Activated CD4-positive, alpha-beta T cell treated with anti-CD3 and anti-CD28 coated beads, Interleukin-2, amount 10 ng/mL, durations not matched to agents 24 days and 14 days (primary cell): ENCODE data around the gene ZNF740. TPM values are rescaled to one million over a fixed set of nuclear protein-coding genes. Genes with fewer than 3 reads are reported as not detected.
A peak's percentile ranks its signal among the peaks of the same experiment; 100 is the strongest.
"Not testable (repeated sequence)": the region's sequence is repeated elsewhere in the genome, so short reads cannot be mapped to it uniquely, and the experiment has no call there.

ENCODE experiments used
- DNase-seq: peaks from one replicate; pipeline ENCODE4 v3.0.0; 2022
- H3K27ac Mint-ChIP-seq: one replicate; pipeline ENCODE4 v1.8.0; 2022; ENCODE audit warnings: mild to moderate bottlenecking, mixed read lengths
- H3K27me3 Mint-ChIP-seq: one replicate; pipeline ENCODE4 v1.8.0; 2022; ENCODE audit warnings: mixed read lengths
- H3K36me3 Mint-ChIP-seq: one replicate; pipeline ENCODE4 v1.8.0; 2022; ENCODE audit warnings: low read depth, mild to moderate bottlenecking, mixed read lengths
- H3K4me1 Mint-ChIP-seq: one replicate; pipeline ENCODE4 v1.8.0; 2021; ENCODE audit warnings: mixed read lengths
- H3K4me3 Mint-ChIP-seq: one replicate; pipeline ENCODE4 v1.8.0; 2022; ENCODE audit warnings: mild to moderate bottlenecking, moderate library complexity, mixed read lengths
- H3K9me3 Mint-ChIP-seq: one replicate; pipeline ENCODE4 v1.8.0; 2021; ENCODE audit warnings: mixed read lengths
- intact Hi-C: fragments of 100-400 bp; cut with micrococcal nuclease; formaldehyde crosslinking; loops from one replicate; pipeline ENCODE4 v1.15.1; 2023
- total RNA-seq: library from RNA; stranded (reverse); gene quantifications from 2 replicates; pipeline ENCODE4 v1.2.3, GENCODE V29; 2022

The ZNF740 gene
- total RNA-seq, 1 donor from 2014 or later: 50.5 TPM

- H3K27me3 Mint-ChIP-seq: no peaks in the 10 kb centered on the region
- H3K4me1 Mint-ChIP-seq: peaks cover 38% of the 10 kb centered on the region
- H3K36me3 Mint-ChIP-seq: peaks cover 78% of the 10 kb centered on the region
- no peak for DNase-seq
- no peaks in the 10 kb centered on the region for H3K9me3 Mint-ChIP-seq
- peak overlapping the region; percentile 67 for H3K27ac Mint-ChIP-seq
- intact Hi-C loops: no loop called here
- H3K4me3 Mint-ChIP-seq: no peak overlapping the region
These were observed 13.6 kb downstream of the ZNF740 start for GRCh38 chr12:53193985-53194716.

DNA sequence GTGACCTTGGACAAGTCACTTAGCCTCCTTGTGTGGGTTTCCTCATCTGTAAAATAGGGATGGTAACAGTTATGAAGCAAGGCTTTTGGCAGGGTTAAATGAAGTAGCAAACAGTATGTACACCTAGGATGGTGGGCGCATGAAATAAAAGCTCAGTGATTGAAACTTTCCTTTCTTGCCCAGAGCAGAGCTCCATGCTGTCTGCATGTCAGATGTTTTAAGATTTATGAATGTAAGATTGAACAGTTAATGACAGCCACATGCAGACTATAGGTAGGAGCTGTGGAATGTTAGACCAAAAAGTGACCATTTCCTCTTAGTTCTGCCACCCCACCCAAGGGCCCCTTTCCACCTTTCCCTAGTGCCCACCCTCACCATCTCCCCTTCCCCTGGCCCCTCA lies 14.5 kb downstream of the ZNF740 start:
- intact Hi-C loops: no loop called here
- H3K27me3 Mint-ChIP-seq: no peaks in the 10 kb centered on the region
- peaks cover 80% of the 10 kb centered on the region for H3K36me3 Mint-ChIP-seq
- peak overlapping the region; percentile 7 for H3K27ac Mint-ChIP-seq
- H3K4me3 Mint-ChIP-seq: no peak overlapping the region
- peaks cover 42% of the 10 kb centered on the region for H3K4me1 Mint-ChIP-seq
- DNase-seq: no peak
- H3K9me3 Mint-ChIP-seq: no peaks in the 10 kb centered on the region

GRCh38 chr12:53195516-53196420 lies 15.2 kb downstream of the ZNF740 start:
- no peak for DNase-seq
- no peaks in the 10 kb centered on the region for H3K27me3 Mint-ChIP-seq
- H3K4me1 Mint-ChIP-seq: peaks cover 45% of the 10 kb centered on the region
- H3K36me3 Mint-ChIP-seq: peaks cover 80% of the 10 kb centered on the region
- H3K9me3 Mint-ChIP-seq: no peaks in the 10 kb centered on the region
- intact Hi-C loops: no loop called here
- no peak overlapping the region for H3K4me3 Mint-ChIP-seq
- peak overlapping the region; percentile 27 for H3K27ac Mint-ChIP-seq

DNA sequence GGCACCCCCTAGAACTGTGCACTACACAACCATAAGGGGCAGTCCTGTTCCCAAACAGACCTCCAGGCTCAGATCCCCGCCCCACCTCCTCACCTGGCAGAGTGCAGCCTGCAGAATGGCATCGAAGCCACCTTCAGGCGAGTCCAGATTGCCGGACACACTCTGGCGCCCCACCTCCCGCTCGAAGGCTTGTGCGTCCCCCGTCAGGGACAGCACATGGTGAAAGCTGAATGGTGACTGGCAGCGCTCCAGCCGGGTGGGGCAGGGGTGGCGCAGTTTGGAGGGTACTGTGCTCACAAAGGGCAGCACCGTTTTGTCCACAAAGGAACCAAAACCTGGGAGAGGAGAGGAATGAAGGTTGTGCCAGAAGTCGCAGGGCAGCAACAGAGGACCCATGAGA lies 16.0 kb downstream of the ZNF740 start:
- H3K27ac Mint-ChIP-seq: peak overlapping the region; percentile 30
- H3K4me3 Mint-ChIP-seq: no peak overlapping the region
- intact Hi-C loops: no loop called here

GRCh38 chr12:53197011-53197640 lies 16.6 kb downstream of the ZNF740 start:
- no peaks in the 10 kb centered on the region for H3K27me3 Mint-ChIP-seq
- peak overlapping the region; percentile 22 for H3K4me3 Mint-ChIP-seq
- no peak for DNase-seq
- H3K27ac Mint-ChIP-seq: peak overlapping the region; percentile 30
- H3K9me3 Mint-ChIP-seq: no peaks in the 10 kb centered on the region
- H3K4me1 Mint-ChIP-seq: peaks cover 51% of the 10 kb centered on the region
- H3K36me3 Mint-ChIP-seq: peaks cover 74% of the 10 kb centered on the region
- intact Hi-C loops: no loop called here

More for the DNA sequence above, 16.0 kb downstream of the ZNF740 start:
- no peak for DNase-seq
- Mint-ChIP-seq H3K9me3 (no peaks in the 10 kb centered on the region), H3K36me3 (peaks cover 79% of the 10 kb centered on the region), H3K4me1 (peaks cover 50% of the 10 kb centered on the region), H3K27me3 (no peaks in the 10 kb centered on the region)

DNA sequence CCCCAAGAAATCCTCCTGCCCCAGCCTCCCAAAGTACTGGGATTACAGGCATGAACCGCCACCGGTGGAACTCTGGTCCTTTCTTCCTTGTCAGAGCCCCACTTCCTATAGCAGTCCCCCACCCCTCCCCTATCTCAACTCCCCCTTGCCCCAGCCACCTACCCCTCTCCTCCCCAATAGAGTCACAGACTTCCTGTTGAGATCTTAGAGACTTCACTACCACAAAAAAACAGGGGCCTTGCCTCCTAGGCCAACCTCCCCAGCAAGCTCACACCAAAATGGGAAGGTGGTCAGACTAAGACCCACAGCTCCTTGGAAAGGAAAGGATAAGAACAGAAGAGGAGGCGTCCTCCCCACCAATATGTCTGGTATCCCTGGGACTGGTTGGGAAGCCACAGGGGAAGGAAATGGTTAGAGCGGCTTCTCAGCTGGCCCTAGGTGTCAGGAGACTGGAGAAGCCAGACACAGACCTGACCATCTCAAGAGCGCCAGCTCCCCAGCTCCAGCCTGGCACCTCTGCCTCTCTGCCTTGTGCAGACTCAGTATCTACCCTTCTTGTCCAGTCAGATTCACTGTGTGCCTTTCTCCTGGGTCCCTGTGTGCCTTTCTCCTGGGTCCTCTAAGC lies 18.1 kb downstream of the ZNF740 start:
- no peaks in the 10 kb centered on the region for H3K27me3 Mint-ChIP-seq
- H3K9me3 Mint-ChIP-seq: no peaks in the 10 kb centered on the region
- peaks cover 66% of the 10 kb centered on the region for H3K36me3 Mint-ChIP-seq
- peak; percentile 75 for DNase-seq
- intact Hi-C loops: loop anchor here (2.0 kb wide), 3 partner anchors 18 to 40 kb away; partner anchors contain the start of genes CSAD and ZNF740
- peaks cover 50% of the 10 kb centered on the region for H3K4me1 Mint-ChIP-seq
- peak overlapping the region; percentile 77 for H3K4me3 Mint-ChIP-seq
- peak overlapping the region; percentile 92 for H3K27ac Mint-ChIP-seq

DNA sequence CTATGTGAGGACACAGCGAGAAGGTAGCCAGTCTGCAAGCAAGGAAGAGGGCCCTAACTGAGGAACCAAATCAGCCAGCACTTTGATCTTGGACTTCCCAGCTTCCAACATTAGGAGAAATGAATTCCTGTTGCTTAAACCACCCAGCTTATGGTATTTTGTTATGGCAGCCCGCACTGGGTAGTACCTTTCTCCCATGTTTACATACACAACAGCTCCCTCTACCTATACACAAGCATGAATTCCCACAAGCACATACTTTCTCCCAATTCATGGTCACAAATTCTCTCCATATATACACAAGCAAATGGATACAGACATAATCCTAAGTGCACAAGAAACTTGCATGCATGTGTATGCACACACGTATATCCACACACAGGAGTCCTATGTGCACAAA lies 19.2 kb downstream of the ZNF740 start:
- no peaks in the 10 kb centered on the region for H3K9me3 Mint-ChIP-seq
- H3K36me3 Mint-ChIP-seq: peaks cover 62% of the 10 kb centered on the region
- H3K27me3 Mint-ChIP-seq: no peaks in the 10 kb centered on the region
- intact Hi-C loops: loop anchor here (2.0 kb wide), 3 partner anchors 19 to 41 kb away; partner anchors contain the start of genes CSAD and ZNF740
- H3K4me1 Mint-ChIP-seq: peaks cover 55% of the 10 kb centered on the region
- peak overlapping the region; percentile 12 for H3K27ac Mint-ChIP-seq
- no peak for DNase-seq
- peak overlapping the region; percentile 77 for H3K4me3 Mint-ChIP-seq

DNA sequence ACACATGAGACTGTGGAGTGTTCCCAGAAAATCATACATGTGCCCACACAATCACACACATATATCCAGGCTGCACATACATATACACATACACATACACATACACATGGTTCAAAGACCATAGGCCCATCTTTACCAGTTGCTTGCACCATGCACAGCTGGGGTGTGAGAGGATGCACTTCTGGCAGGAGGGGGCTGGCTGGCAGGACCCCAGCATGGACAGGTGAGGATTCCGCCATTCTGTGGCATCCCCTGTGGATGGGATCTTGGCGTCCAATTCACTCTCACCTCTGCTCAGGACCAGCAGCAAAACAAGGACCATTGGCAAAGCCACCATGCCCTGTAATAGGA lies 19.6 kb downstream of the ZNF740 start:
- peaks cover 55% of the 10 kb centered on the region for H3K4me1 Mint-ChIP-seq
- intact Hi-C loops: no loop called here
- H3K27me3 Mint-ChIP-seq: no peaks in the 10 kb centered on the region
- peak overlapping the region; percentile 85 for H3K27ac Mint-ChIP-seq
- peak overlapping the region; percentile 77 for H3K4me3 Mint-ChIP-seq
- H3K36me3 Mint-ChIP-seq: peaks cover 58% of the 10 kb centered on the region
- no peaks in the 10 kb centered on the region for H3K9me3 Mint-ChIP-seq
- DNase-seq: no peak

DNA sequence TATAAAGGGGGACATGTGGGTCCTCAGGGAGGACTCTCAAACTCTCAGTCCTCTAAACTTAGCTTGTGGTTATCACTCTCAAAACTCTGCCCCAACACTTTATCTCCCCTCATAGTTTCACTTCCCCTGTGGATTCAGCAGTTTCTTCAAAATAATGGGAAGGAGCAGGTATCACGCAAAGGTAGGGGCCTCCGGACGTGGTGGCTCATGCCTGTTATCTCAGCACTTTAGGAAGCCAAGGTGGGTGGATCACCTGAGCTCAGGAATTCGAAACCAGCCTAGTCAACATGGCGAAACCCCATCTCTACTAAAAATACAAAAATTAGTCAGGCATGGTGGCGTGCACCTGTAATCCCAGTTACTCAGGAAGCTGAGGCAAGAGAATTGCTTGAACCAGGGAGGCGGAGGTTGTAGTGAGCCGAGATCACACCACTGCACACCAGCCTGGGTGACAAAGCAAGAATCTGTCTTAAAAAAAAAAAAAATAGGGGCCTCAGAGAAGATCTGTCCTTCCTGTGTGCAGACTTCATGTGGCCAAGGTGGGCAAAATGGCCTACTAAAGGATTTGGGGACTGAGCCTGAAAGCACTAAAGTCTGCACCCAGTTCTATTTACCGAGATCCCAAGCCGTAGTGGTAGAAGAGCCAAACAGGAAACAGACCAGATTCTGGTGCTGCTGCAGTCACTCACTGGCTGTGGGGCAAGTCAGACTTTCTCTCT lies 20.1 kb downstream of the ZNF740 start:
- intact Hi-C loops: loop anchor here (1.0 kb wide), 1 partner anchor 9 kb away; no protein-coding TSS in a partner anchor
- no peaks in the 10 kb centered on the region for H3K9me3 Mint-ChIP-seq

GRCh38 chr12:53201177-53201541 lies 20.6 kb downstream of the ZNF740 start:
- no peaks in the 10 kb centered on the region for H3K9me3 Mint-ChIP-seq
- H3K36me3 Mint-ChIP-seq: peaks cover 54% of the 10 kb centered on the region
- intact Hi-C loops: loop anchor here (1.0 kb wide), 1 partner anchor 8 kb away; no protein-coding TSS in a partner anchor
- peak overlapping the region; percentile 77 for H3K4me3 Mint-ChIP-seq
- peak overlapping the region; percentile 85 for H3K27ac Mint-ChIP-seq
- peaks cover 56% of the 10 kb centered on the region for H3K4me1 Mint-ChIP-seq
- no peak for DNase-seq
- H3K27me3 Mint-ChIP-seq: no peaks in the 10 kb centered on the region

More for the DNA sequence above, 20.1 kb downstream of the ZNF740 start:
- Mint-ChIP-seq H3K27me3 (no peaks in the 10 kb centered on the region), H3K4me1 (peaks cover 53% of the 10 kb centered on the region), H3K4me3 (peak overlapping the region; percentile 77), H3K27ac (peak overlapping the region; percentile 85), H3K36me3 (peaks cover 57% of the 10 kb centered on the region)
- peak; percentile 77 for DNase-seq

DNA sequence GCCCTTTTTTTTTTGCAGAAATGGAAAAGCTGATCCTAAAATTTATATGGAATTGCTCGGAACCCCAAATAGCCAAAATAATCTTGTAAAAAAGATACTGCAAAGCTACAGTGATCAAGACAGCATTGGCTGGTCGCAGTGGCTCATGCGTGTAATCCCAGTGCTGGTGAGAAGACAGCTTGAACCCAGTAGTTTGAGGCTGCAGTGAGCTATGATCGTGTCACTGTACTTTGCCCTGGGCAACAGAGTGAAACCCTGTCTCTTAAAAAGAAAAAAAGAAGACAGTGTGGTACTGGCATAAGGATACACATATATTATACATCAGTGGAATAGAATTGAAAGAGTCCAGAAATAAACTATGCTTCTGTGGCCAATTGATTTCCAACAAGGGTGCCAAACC lies 21.1 kb downstream of the ZNF740 start:
- intact Hi-C loops: loop anchor here (1.0 kb wide), 1 partner anchor 8 kb away; no protein-coding TSS in a partner anchor
- Mint-ChIP-seq H3K9me3 (no peaks in the 10 kb centered on the region), H3K4me3 (peak overlapping the region; percentile 20), H3K27ac (peak overlapping the region; percentile 54), H3K27me3 (no peaks in the 10 kb centered on the region), H3K4me1 (peaks cover 61% of the 10 kb centered on the region), H3K36me3 (peaks cover 49% of the 10 kb centered on the region)
- no peak for DNase-seq

DNA sequence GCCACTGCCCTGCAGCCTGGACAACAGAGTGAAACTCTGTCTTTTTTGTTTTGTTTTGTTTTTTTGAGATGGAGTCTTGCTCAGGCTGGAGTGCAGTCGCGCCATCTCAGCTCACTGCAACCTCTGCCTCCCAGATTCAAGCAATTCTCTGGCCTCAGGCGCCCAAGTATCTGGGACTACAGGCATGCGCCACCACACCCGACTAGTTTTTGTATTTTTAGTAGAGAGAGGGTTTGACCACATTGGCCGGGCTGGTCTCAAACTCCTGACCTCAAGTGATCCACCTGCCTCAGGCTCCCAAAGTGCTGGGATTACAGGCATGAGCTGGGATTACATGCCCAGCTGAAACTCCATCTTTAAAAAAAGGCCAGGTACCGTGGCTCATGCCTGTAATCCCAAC lies 21.8 kb downstream of the ZNF740 start:
- peaks cover 43% of the 10 kb centered on the region for H3K36me3 Mint-ChIP-seq
- H3K27ac Mint-ChIP-seq, intact Hi-C loops, H3K27me3 Mint-ChIP-seq, H3K9me3 Mint-ChIP-seq, DNase-seq: not testable (repeated sequence)
- peaks cover 67% of the 10 kb centered on the region for H3K4me1 Mint-ChIP-seq
- peak overlapping the region; percentile 11 for H3K4me3 Mint-ChIP-seq

DNA sequence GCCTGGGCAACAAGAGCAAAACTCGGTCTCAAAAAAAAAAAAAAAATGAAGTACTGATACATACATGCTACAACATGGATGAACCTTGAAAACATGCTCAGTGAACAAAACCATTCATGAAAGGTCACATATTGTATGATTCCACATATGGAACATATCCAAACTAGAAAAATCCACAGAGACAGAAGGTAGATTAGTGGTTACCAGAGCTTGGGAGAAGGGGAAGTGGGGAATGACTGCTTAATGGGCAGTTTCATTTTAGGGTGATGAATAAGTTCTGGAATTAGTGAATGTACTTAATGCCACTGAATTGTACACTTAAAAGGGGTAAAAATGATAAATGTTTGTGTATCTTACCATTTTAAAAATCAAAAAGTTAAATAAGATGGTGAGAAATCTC lies 23.8 kb downstream of the ZNF740 start:
- no peaks in the 10 kb centered on the region for H3K9me3 Mint-ChIP-seq
- H3K4me1 Mint-ChIP-seq: peaks cover 69% of the 10 kb centered on the region
- H3K4me3 Mint-ChIP-seq: peak overlapping the region; percentile 66
- peak overlapping the region; percentile 59 for H3K27ac Mint-ChIP-seq
- H3K27me3 Mint-ChIP-seq: no peaks in the 10 kb centered on the region
- peaks cover 38% of the 10 kb centered on the region for H3K36me3 Mint-ChIP-seq
- no peak for DNase-seq
- intact Hi-C loops: no loop called here
